Sigmoid colon (tissue), 4 donors: Measurements from ENCODE around the gene TMEM200C.

ENCODE experiments used
- CTCF ChIP-seq, 4 experiments: fragments of 450-650 bp in 3 of 4; fragments of 200-600 bp in 1 of 4; IDR thresholded peaks; one replicate each; pipeline ENCODE4 v1.5.1; 2016 to 2019; ENCODE audit warnings: antibody characterized with exemption in 4 of 4, mild to moderate bottlenecking in 3 of 4, moderate library complexity in 2 of 4
- EP300 ChIP-seq, 4 donors: sonication (generic); formaldehyde crosslinking; IDR thresholded peaks; one replicate each; pipeline ENCODE4 v1.6.1; 2017; ENCODE audit warnings: antibody characterized with exemption in 4 of 4
- POLR2A ChIP-seq, 2 donors: fragments of 450-650 bp; IDR thresholded peaks; one replicate each; pipeline ENCODE4 v1.6.1; 2016; ENCODE audit warnings: antibody characterized with exemption in 2 of 2, mild to moderate bottlenecking in 2 of 2, moderate library complexity in 2 of 2
- POLR2AphosphoS5 ChIP-seq, 4 donors: sonication (generic); formaldehyde crosslinking; IDR thresholded peaks; one replicate each; pipeline ENCODE4 v1.6.1; 2017; ENCODE audit warnings: antibody characterized with exemption in 4 of 4

- no peak for TF ChIP-seq CTCF (IDR thresholded peaks at IDR 0.05)
- no peak for TF ChIP-seq POLR2A (IDR thresholded peaks at IDR 0.05)
- TF ChIP-seq POLR2AphosphoS5 (IDR thresholded peaks at IDR 0.05), result no peak
- TF ChIP-seq EP300 (IDR thresholded peaks at IDR 0.05), result no peak
These were observed 18.7 kb upstream of the TMEM200C start for GRCh38 chr18:5914016-5914415.
